ENCODE data around the gene GATA3.

GATA3 gene

GRCh38 chr10:8103543-8103942 is 49.1 kb downstream of the GATA3 start:
- DNase-seq, result no peak

- no peak for DNase-seq
These were observed 49.5 kb downstream of the GATA3 start for GRCh38 chr10:8104005-8104404.

- no peak for DNase-seq
These were observed 50.2 kb downstream of the GATA3 start for GRCh38 chr10:8104721-8105120.

- no peak for DNase-seq
These were observed 51.4 kb downstream of the GATA3 start for GRCh38 chr10:8105932-8106331.

GRCh38 chr10:8112230-8112905 is 57.9 kb downstream of the GATA3 start:
- DNase-seq, result no peak

- DNase-seq, result no peak
These were observed 58.5 kb downstream of the GATA3 start for GRCh38 chr10:8112942-8113442.

- no peak for DNase-seq
These were observed 59.1 kb downstream of the GATA3 start for GRCh38 chr10:8113616-8114015.

- no peak for DNase-seq
These were observed 60.5 kb downstream of the GATA3 start for GRCh38 chr10:8114741-8115617.

- DNase-seq, result no peak
These were observed 61.1 kb downstream of the GATA3 start for GRCh38 chr10:8115618-8115980.

- DNase-seq, result no peak
These were observed 62.0 kb downstream of the GATA3 start for GRCh38 chr10:8116474-8116873.

- DNase-seq, result no peak
These were observed 62.5 kb downstream of the GATA3 start for GRCh38 chr10:8116926-8117493.

- no peak for DNase-seq
These were observed 66.9 kb downstream of the GATA3 start for GRCh38 chr10:8121201-8121890.

GRCh38 chr10:8122611-8123369 is 68.3 kb downstream of the GATA3 start:
- no peak for DNase-seq

GRCh38 chr10:8124436-8124835 is 69.9 kb downstream of the GATA3 start:
- no peak for DNase-seq
